ENCODE results near the gene TRMT112.

Gene TRMT112

GRCh38 chr11:64355078-64355940 lies 38.0 kb upstream of the TRMT112 start:
- Histone ChIP-seq H3K79me2 (no peaks in the 10 kb centered on the region), H3K4me2 (ENCODE audit: low read length) (peak overlapping the region; percentile 47), H2AFZ (peak overlapping the region; percentile 62), H3K27ac (no peak overlapping the region), H3K36me3 (ENCODE audit: control insufficient read depth, insufficient read depth, low read length) (no peaks in the 10 kb centered on the region), H3K27me3 (ENCODE audit: control insufficient read depth, insufficient read depth, low read length) (no peaks in the 10 kb centered on the region), H3K4me1 (peaks cover 4% of the 10 kb centered on the region), H3K4me3 (ENCODE audit: low read depth, low read length) (peak overlapping the region; percentile 37), H3K9ac (no peak overlapping the region), H3K9me3 (ENCODE audit: control insufficient read depth, low read length) (no peaks in the 10 kb centered on the region)
- TF ChIP-seq CTCF (IDR thresholded peaks at IDR 0.05) = peak; percentile 66

- Histone ChIP-seq H3K9me3 (ENCODE audit: control insufficient read depth, low read length) (no peaks in the 10 kb centered on the region), H3K79me2 (no peaks in the 10 kb centered on the region), H3K4me3 (ENCODE audit: low read depth, low read length) (no peak overlapping the region), H3K27me3 (ENCODE audit: control insufficient read depth, insufficient read depth, low read length) (no peaks in the 10 kb centered on the region), H3K27ac (no peak overlapping the region), H3K36me3 (ENCODE audit: control insufficient read depth, insufficient read depth, low read length) (no peaks in the 10 kb centered on the region), H3K4me2 (ENCODE audit: low read length) (no peak overlapping the region), H3K9ac (no peak overlapping the region), H3K4me1 (peaks cover 4% of the 10 kb centered on the region), H2AFZ (no peak overlapping the region)
- no peak for TF ChIP-seq CTCF (IDR thresholded peaks at IDR 0.05)
Measured at GRCh38 chr11:64353715-64354506, 36.6 kb upstream of the TRMT112 start.

- Histone ChIP-seq H3K9me3 (ENCODE audit: control insufficient read depth, low read length) (no peaks in the 10 kb centered on the region), H3K27me3 (ENCODE audit: control insufficient read depth, insufficient read depth, low read length) (no peaks in the 10 kb centered on the region), H3K36me3 (ENCODE audit: control insufficient read depth, insufficient read depth, low read length) (no peaks in the 10 kb centered on the region), H3K4me2 (ENCODE audit: low read length) (no peak overlapping the region), H3K4me1 (peaks cover under 1% of the 10 kb centered on the region), H3K27ac (no peak overlapping the region), H3K9ac (no peak overlapping the region), H2AFZ (no peak overlapping the region), H3K79me2 (no peaks in the 10 kb centered on the region), H3K4me3 (ENCODE audit: low read depth, low read length) (no peak overlapping the region)
- no peak for TF ChIP-seq CTCF (IDR thresholded peaks at IDR 0.05)
Measured at GRCh38 chr11:64352995-64353714, 35.8 kb upstream of the TRMT112 start.

GRCh38 chr11:64352099-64352994 lies 35.0 kb upstream of the TRMT112 start:
- H3K4me2 ChIP-seq (ENCODE audit: low read length) = no peak overlapping the region
- H3K9me3 ChIP-seq (ENCODE audit: control insufficient read depth, low read length) = no peaks in the 10 kb centered on the region
- H3K4me3 ChIP-seq (ENCODE audit: low read depth, low read length) = no peak overlapping the region
- no peak for TF ChIP-seq CTCF (IDR thresholded peaks at IDR 0.05)
- no peaks in the 10 kb centered on the region for H3K27me3 ChIP-seq (ENCODE audit: control insufficient read depth, insufficient read depth, low read length)
- no peaks in the 10 kb centered on the region for H3K36me3 ChIP-seq (ENCODE audit: control insufficient read depth, insufficient read depth, low read length)
- no peaks in the 10 kb centered on the region for H3K4me1 ChIP-seq
- no peaks in the 10 kb centered on the region for H3K79me2 ChIP-seq
- no peak overlapping the region for H3K9ac ChIP-seq
- no peak overlapping the region for H2AFZ ChIP-seq
- H3K27ac ChIP-seq = no peak overlapping the region
